ACHN (cell line): ENCODE data around the gene ACSS2.

Experiments
- DNase-seq: peaks from one replicate; pipeline ENCODE4 v3.0.0-alpha.2; 2015
- in situ Hi-C: cut with HindIII; loops from 2 replicates; pipeline ENCODE4 v1.10.0; 2017; ENCODE audit warnings: low sequenced_read_pairs, low pct_ligation_motif_present, low pct_unique_long_range_greater_than_20kb

ACSS2 gene, protein sequence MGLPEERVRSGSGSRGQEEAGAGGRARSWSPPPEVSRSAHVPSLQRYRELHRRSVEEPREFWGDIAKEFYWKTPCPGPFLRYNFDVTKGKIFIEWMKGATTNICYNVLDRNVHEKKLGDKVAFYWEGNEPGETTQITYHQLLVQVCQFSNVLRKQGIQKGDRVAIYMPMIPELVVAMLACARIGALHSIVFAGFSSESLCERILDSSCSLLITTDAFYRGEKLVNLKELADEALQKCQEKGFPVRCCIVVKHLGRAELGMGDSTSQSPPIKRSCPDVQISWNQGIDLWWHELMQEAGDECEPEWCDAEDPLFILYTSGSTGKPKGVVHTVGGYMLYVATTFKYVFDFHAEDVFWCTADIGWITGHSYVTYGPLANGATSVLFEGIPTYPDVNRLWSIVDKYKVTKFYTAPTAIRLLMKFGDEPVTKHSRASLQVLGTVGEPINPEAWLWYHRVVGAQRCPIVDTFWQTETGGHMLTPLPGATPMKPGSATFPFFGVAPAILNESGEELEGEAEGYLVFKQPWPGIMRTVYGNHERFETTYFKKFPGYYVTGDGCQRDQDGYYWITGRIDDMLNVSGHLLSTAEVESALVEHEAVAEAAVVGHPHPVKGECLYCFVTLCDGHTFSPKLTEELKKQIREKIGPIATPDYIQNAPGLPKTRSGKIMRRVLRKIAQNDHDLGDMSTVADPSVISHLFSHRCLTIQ

GRCh38 chr20:34876406-34877282 lies at the start of gene ACSS2:
Gene ACSS2, plus strand, starts transcription at chr20:34876612. Its CDS starts 34 bp downstream, at chr20:34876646.
- DNase-seq: no peak

DNA sequence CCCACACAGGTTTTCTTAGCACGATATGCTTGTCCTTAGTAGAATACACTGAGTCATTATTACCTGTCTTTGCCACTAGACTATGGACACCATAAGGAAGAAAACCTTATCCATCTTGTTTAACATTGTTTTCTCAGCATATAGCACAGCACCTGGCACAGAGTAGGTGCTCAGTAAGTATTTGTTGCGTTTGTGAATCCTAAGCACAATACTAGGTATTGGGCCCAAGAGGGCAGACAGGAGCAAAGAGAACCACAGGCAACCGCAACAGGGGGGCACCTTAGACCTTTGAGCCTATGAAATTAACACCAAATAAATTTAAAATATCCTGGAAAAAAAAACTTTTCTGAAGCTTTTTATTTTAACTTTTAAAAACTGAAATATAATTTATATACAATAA lies 47.2 kb upstream of the ACSS2 start:
- DNase-seq: no peak

More at GRCh38 chr20:34876406-34877282, at the start of gene ACSS2:
- in situ Hi-C loops: no loop called here

GRCh38 chr20:34831936-34832335 lies 44.5 kb upstream of the ACSS2 start:
- DNase-seq: no peak
- in situ Hi-C loops: no loop called here

More for the DNA sequence above, 47.2 kb upstream of the ACSS2 start:
- in situ Hi-C loops: no loop called here

DNA sequence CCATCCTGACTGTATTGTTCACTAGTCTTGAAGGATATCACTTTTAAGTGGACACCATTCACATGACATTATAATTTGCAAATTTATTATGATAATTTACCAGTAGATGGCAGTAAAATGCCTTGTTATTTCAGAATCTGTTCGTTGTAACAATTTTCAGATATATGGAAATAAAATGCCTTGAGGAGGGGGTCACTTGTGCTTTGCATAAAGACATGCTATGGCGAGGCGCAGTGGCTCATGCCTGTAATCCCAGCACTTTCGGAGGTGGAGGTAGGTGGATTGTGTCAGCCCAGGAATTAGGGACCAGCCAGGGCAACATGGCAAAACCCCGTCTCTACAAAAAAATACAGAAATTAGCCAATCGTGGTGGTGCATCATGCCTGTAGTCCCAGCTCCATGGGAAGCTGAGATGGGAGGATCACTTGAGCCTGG lies 41.9 kb upstream of the ACSS2 start:
- peak; percentile 56 for DNase-seq
- in situ Hi-C loops: no loop called here

DNA sequence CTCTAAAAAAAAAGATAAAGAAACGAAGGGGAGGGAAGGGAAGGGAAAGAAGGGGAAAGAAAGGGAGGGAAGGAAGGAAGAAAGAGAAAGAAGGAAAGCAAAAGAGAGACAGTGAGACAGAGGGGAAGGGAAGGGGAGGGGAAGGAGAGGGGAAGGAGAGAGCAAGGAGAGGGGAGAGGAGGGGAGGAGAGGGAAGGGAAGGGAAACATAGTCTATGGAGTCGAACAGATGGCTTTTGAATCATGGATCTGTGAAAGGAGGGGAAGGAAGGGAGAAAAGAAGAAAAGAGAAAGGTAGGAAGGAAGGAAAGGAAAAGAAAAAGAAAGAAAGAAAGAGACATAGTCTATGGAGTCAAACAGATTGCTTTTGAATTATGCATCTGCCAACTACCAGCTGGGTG lies 34.3 kb upstream of the ACSS2 start:
- DNase-seq: no peak
- in situ Hi-C loops: no loop called here

- in situ Hi-C loops: no loop called here
- no peak for DNase-seq
These were observed 33.0 kb upstream of the ACSS2 start for GRCh38 chr20:34843421-34843820.

- in situ Hi-C loops: no loop called here
These were observed 27.8 kb upstream of the ACSS2 start for GRCh38 chr20:34848597-34848996.

DNA sequence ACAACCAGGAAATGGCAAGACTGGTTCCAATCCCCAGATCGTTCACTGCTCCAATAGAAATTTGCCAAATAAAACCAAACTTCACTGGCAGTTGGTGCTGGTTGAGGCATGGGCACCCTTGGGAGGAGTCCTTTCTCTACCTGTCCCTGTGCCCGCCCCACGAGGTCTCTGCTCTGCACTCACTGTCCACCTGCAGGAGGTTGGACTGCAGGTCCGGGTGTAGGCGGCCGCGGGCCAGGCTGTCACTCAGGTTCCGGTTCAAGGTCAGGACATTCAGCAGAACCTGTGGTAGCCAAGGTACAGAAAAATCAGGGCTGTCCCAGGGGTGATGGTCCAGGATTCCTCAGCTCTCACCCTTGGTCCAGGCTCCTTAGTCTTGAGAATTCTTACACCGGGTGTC lies 26.6 kb upstream of the ACSS2 start:
- in situ Hi-C loops: no loop called here
- no peak for DNase-seq

More at GRCh38 chr20:34848597-34848996, 27.8 kb upstream of the ACSS2 start:
- no peak for DNase-seq

DNA sequence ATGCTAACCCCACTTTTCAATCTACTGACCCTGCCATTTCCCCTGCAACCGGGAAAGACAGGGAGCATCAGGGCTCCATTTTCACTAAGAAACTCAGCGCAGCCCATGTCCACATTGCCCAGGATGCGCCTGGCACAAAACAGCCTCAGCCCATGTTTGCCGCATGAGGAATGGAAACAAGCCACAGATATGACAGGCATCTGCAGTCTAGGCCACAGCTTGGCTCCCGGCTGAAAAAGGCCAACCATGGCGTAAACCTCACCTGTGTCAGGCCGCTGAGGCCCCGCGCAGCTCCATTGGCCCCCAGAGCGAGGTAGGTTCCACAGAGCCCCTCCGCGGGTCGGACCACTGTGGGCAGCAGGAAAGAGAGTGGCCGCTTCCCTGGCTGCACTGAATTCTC lies 25.4 kb upstream of the ACSS2 start:
- DNase-seq: no peak
- in situ Hi-C loops: no loop called here

- no peak for DNase-seq
- in situ Hi-C loops: no loop called here
These were observed 24.1 kb upstream of the ACSS2 start for GRCh38 chr20:34852298-34852697.

DNA sequence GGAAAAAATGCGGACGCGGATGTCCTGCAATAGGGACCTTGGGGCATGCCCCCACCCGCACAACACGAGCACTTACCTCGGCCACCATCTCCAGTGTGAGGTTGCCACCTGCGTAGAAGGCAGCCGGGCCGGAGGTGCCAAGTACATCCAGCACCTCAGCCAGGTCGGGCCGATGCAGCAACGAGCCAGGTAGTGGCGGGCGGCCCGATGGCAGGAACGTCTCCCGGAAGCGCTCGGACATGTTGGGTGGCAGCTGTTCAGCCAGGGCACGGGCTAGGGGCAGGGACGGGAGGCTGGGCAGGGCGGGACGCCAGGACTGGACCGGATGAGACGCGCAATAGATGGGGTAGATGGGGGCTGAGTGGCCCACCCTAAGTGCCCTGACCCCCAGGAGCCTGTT lies 17.0 kb upstream of the ACSS2 start:
- in situ Hi-C loops: no loop called here
- no peak for DNase-seq

GRCh38 chr20:34859826-34860545 lies 16.4 kb upstream of the ACSS2 start:
- no peak for DNase-seq
- in situ Hi-C loops: no loop called here

- no peak for DNase-seq
- in situ Hi-C loops: no loop called here
These were observed 14.9 kb upstream of the ACSS2 start for GRCh38 chr20:34861386-34862084.

GRCh38 chr20:34862724-34863123 lies 13.7 kb upstream of the ACSS2 start:
- in situ Hi-C loops: no loop called here
- no peak for DNase-seq

DNA sequence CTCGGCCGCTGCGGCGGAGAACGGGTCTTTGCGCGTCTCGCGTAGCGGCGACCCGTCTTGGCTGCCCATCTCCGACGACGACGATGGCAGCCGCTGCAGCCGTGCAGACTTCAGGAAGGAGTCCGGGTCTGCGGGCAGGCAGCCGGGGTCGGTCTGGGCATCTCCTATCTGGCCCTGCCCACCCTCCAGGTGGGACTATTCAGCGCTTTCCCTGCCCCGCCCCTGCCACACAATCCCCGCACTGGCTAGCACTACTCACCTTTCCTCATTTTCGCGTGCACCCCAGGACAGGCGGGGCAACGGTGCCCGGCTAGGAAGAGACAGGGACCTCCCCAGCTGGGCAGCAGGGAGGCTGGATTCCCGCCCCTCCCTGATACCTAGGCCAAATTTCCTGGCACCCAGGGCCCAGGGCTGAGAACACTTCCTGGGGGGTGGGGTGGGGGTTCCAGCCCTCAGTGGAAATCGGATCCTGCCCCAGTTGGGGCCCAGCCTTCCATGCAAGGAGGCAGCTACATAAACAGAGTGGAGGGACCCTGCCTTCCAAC lies 12.9 kb upstream of the ACSS2 start:
- DNase-seq: no peak
- in situ Hi-C loops: no loop called here

DNA sequence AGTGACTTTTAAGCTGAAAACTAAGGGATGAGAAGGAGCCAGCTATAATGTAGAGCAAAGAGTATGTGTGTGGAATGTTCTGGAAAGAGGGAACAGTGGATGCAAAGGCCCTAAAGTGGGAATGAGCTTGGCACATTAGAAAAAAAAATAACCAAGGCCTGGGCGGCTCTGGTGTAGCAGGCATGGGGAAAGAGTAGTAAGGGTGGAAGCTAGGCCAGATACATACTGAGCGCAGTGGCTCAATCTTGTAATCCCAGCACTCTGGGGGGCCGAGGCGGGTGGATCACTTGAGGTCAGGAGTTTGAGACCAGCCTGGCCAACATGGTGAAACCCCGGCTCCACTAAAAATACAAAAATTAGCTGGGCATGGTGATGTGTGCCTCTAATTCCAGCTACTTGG lies 12.2 kb upstream of the ACSS2 start:
- no peak for DNase-seq
- in situ Hi-C loops: no loop called here

- no peak for DNase-seq
- in situ Hi-C loops: no loop called here
These were observed 5.0 kb upstream of the ACSS2 start for GRCh38 chr20:34871320-34871926.
